ENCODE measurements around the gene EXOC3L1.

- TF ChIP-seq, protein P1, sequence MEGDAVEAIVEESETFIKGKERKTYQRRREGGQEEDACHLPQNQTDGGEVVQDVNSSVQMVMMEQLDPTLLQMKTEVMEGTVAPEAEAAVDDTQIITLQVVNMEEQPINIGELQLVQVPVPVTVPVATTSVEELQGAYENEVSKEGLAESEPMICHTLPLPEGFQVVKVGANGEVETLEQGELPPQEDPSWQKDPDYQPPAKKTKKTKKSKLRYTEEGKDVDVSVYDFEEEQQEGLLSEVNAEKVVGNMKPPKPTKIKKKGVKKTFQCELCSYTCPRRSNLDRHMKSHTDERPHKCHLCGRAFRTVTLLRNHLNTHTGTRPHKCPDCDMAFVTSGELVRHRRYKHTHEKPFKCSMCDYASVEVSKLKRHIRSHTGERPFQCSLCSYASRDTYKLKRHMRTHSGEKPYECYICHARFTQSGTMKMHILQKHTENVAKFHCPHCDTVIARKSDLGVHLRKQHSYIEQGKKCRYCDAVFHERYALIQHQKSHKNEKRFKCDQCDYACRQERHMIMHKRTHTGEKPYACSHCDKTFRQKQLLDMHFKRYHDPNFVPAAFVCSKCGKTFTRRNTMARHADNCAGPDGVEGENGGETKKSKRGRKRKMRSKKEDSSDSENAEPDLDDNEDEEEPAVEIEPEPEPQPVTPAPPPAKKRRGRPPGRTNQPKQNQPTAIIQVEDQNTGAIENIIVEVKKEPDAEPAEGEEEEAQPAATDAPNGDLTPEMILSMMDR (IDR thresholded peaks at IDR 0.05), result no peak
- TF ChIP-seq EP300 (IDR thresholded peaks at IDR 0.05; ENCODE audit: low read depth), result no peak
- no peak for TF ChIP-seq POLR2AphosphoS5 (IDR thresholded peaks at IDR 0.05)
- TF ChIP-seq POLR2A (IDR thresholded peaks at IDR 0.05), result no peak
These were observed 31.0 kb downstream of the EXOC3L1 start for GRCh38 chr16:67158637-67159600.
